Activated CD4-positive, alpha-beta memory T cell treated with anti-CD3 and anti-CD28 coated beads for 36 hours (primary cell): Measurements from ENCODE around the gene CYB5RL. TPM values are rescaled to one million over a fixed set of nuclear protein-coding genes. Genes with fewer than 3 reads are reported as not detected.

Experiments
- CTCF ChIA-PET: fragments of 350-600 bp; sonication (Branson Sonifier 250); formaldehyde crosslinking; loops from one replicate; lab custom pipeline; 2021; ENCODE audit warnings: antibody characterized with exemption, inconsistent platforms; lab: Charles Lee
- POLR2A ChIA-PET: fragments of 350-600 bp; sonication (Branson Sonifier 250); formaldehyde crosslinking; loops from one replicate; lab custom pipeline; 2021; ENCODE audit warnings: antibody characterized with exemption; lab: Charles Lee
- DNase-seq: peaks from one replicate; pipeline ENCODE4 v3.0.0-alpha.2; 2020
- H3K27ac Mint-ChIP-seq: one replicate; pipeline ENCODE4 v1.8.0; 2021; ENCODE audit warnings: mixed read lengths
- H3K27me3 Mint-ChIP-seq: one replicate; pipeline ENCODE4 v1.8.0; 2021; ENCODE audit warnings: mixed read lengths
- H3K36me3 Mint-ChIP-seq: one replicate; pipeline ENCODE4 v1.8.0; 2021; ENCODE audit warnings: mixed read lengths
- H3K4me1 Mint-ChIP-seq: one replicate; pipeline ENCODE4 v1.8.0; 2021; ENCODE audit warnings: low read depth, mixed read lengths
- H3K4me3 Mint-ChIP-seq: one replicate; pipeline ENCODE4 v1.8.0; 2021; ENCODE audit warnings: mild to moderate bottlenecking, mixed read lengths
- H3K9me3 Mint-ChIP-seq: one replicate; pipeline ENCODE4 v1.8.0; 2021; ENCODE audit warnings: mixed read lengths
- intact Hi-C: fragments of 100-400 bp; cut with micrococcal nuclease; formaldehyde crosslinking; loops from one replicate; pipeline ENCODE4 v1.15.1; 2023
- total RNA-seq, 2 experiments: library from RNA; stranded (reverse); gene quantifications; one replicate each; pipeline ENCODE4 v1.2.3, GENCODE V29; 2021

Gene CYB5RL
- total RNA-seq, 2 experiments from 2014 or later, result 12.8 to 13.0 TPM

DNA sequence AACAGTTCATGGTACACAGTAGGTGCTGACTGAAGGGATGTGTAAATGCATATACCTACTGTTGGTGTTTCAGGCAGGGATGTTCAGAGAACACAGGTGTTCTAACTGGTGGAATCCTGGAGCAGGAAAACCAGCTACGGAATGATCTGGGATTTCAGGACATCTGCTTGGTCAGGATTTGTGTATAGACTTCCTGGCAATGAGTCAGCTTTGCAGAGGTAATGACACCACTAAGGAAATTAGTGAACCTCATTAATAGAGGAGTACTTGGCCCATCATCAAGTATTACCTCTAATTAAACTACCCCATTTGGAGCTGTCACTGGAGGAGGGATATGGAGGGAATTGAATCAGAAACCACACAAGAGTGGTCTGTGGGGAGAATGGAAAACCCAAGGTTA, 7.5 kb upstream of the CYB5RL start:
- Mint-ChIP-seq H3K27ac (no peak overlapping the region), H3K4me1 (peaks cover 5% of the 10 kb centered on the region), H3K4me3 (no peak overlapping the region), H3K9me3 (no peaks in the 10 kb centered on the region), H3K27me3 (no peaks in the 10 kb centered on the region), H3K36me3 (peaks cover 53% of the 10 kb centered on the region)
- DNase-seq, result no peak
- ChIA-PET POLR2A (no interaction called here), CTCF (no interaction called here)
- intact Hi-C loops, result no loop called here

DNA sequence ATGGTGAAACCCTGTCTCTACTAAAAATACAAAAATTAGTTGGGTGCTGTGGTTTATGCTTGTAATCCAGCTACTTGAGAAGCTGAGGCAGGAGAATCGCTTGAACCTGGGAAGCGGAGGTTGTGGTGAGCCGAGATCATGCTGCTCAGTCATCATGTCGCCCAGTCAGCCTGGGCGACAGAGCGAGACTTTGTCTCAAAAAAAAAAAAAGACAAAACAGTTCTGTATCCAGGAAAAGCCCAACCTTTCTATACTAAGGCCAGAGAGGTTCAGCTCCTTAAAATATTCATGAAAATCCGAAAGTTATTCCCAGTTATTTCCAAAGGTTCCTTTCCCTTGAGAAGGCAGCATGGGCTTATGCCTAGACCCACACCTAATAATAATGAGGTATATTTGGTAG, 4.4 kb upstream of the CYB5RL start:
- no peak for DNase-seq
- Mint-ChIP-seq H3K36me3 (peaks cover 34% of the 10 kb centered on the region), H3K27me3 (no peaks in the 10 kb centered on the region), H3K9me3 (no peaks in the 10 kb centered on the region), H3K4me3 (no peak overlapping the region), H3K4me1 (peaks cover 25% of the 10 kb centered on the region), H3K27ac (no peak overlapping the region)
- intact Hi-C loops, result no loop called here
- ChIA-PET CTCF (no interaction called here), POLR2A (no interaction called here)

DNA sequence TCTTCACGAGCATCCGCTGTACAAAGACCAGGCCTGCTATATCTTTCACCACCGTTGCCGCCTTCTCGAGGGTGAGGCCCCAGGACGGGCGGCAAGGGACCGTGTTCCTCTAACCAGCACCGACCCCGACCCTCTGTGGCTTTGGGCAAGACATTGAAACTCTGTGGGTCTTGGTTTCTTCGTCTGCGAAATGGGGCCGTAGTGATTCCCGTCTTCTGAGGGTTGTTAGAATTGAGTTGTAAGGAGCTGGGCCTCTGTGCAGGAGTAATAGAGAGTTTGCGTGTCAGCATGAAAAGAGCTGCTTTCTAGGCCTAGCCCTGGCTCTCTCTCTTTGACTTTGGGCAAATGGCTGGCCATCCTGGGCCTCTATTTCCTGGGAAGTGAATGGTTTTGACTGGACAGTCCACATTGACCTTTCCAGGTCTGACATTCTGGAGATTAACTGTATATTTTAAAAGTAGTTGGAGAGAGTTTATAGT, 728 bp upstream of the CYB5RL start:
- peak overlapping the region; percentile 75 for H3K27ac Mint-ChIP-seq
- no peak for DNase-seq
- peaks cover 13% of the 10 kb centered on the region for H3K36me3 Mint-ChIP-seq
- H3K4me1 Mint-ChIP-seq, result peaks cover 29% of the 10 kb centered on the region
- H3K4me3 Mint-ChIP-seq, result peak overlapping the region; percentile 90
- ChIA-PET POLR2A (interaction anchor here (0.6 to 1.2 kb wide), 5 partner anchors 26 to 516 kb away, joined by 3 to 4 read pairs (median 3); no protein-coding TSS in a partner anchor), CTCF (interaction anchor here (0.8 to 3.6 kb wide), 4 partner anchors 11 to 592 kb away, joined by 3 to 16 read pairs (median 10); no protein-coding TSS in a partner anchor)
- H3K27me3 Mint-ChIP-seq, result no peaks in the 10 kb centered on the region
- intact Hi-C loops, result loop anchor here (1.0 to 2.0 kb wide), 5 partner anchors 30 to 288 kb away; partner anchors contain the start of genes SSBP3, TCEANC2 and TMEM59
- no peaks in the 10 kb centered on the region for H3K9me3 Mint-ChIP-seq

DNA sequence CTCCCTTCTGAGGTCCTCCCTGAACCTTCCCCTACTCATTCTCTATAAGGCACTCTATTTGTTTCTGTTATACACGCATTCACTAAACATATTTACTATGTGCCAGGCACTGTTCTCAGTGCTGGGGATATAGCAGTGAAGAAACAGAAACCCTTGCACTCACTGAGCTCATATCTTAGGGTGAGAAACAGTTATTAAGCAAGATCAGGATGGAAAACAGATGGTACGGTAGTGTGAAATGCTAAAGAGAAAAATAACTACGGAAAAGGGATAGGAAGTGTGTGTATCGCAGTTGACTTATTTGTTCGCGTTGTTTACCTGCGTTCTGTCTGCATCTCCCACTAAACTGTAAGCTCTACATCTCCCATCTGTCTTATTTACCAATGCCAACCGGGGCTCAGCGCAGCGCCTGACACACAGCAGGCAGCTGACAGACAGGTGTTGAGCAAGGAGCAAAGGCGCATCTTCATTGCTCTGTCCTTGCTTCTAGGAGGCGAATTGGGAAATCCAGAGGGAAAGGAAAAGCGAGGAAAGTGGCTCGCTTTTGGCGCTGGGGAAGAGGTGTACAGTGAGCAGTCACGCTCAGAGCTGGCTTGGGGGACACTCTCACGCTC, 572 bp downstream of the CYB5RL start:
- Mint-ChIP-seq H3K36me3 (peaks cover 6% of the 10 kb centered on the region), H3K4me3 (peak overlapping the region; percentile 90), H3K27ac (peak overlapping the region; percentile 75), H3K9me3 (no peaks in the 10 kb centered on the region), H3K27me3 (no peaks in the 10 kb centered on the region), H3K4me1 (peaks cover 29% of the 10 kb centered on the region)
- ChIA-PET POLR2A (interaction anchor here (1.4 to 1.5 kb wide), 2 partner anchors 13 to 147 kb away, joined by 4 read pairs; partner anchors contain the start of gene TMEM59), CTCF (interaction anchor here (0.6 to 2.1 kb wide), 4 partner anchors 9 to 290 kb away, joined by 3 to 16 read pairs (median 3); no protein-coding TSS in a partner anchor)
- peak; percentile 13 for DNase-seq
- intact Hi-C loops, result no loop called here

DNA sequence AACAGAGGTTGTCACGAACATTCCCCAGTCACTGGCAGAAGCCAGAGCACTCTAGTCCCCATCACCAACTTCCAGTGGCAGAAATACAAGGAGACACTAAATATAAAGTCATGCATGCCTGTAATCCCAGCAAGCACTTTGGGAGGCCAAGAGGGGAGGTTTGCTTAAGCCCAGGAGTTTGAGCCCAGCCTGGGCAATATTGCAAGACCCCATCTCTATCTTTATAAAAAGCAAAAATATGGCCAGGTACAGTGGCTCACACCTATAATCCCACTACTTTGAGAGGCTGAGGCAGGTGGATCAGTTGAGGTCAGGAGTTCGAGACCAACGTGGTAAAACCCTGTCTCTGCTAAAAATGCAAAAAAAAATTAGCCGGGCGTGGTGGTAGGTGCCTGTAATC, 6.4 kb downstream of the CYB5RL start:
- POLR2A ChIA-PET, result no interaction called here
- H3K4me3 Mint-ChIP-seq, result no peak overlapping the region

DNA sequence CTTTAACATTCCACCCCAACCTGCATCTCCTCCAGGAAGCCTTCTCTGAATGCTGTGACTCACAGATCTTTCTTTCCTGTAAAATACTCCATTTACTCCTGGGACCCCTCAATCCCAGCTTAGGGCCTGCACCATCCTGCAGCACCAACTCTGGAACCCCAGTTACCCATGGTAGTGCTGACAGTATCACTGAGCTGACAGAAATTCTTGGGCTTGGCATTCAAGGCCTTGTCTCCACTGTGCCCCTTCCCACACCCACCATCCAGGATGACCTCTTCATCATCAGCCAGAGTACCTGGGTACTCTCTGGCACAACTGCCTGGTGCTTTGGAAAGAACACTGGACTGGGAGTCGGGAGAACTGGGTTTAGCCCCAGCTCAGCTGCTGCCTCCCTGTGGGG, 8.3 kb downstream of the CYB5RL start:
- ChIA-PET CTCF (no interaction called here), POLR2A (no interaction called here)
- DNase-seq, result no peak
- H3K27me3 Mint-ChIP-seq, result no peaks in the 10 kb centered on the region
- H3K36me3 Mint-ChIP-seq, result peaks cover 15% of the 10 kb centered on the region
- H3K9me3 Mint-ChIP-seq, result no peaks in the 10 kb centered on the region
- no peak overlapping the region for H3K4me3 Mint-ChIP-seq
- no peaks in the 10 kb centered on the region for H3K4me1 Mint-ChIP-seq
- H3K27ac Mint-ChIP-seq, result no peak overlapping the region
- intact Hi-C loops, result no loop called here

More for the DNA sequence above, 6.4 kb downstream of the CYB5RL start:
- CTCF ChIA-PET, result interaction anchor here (1.1 kb wide), 1 partner anchor 12 kb away, joined by 3 read pairs; no protein-coding TSS in a partner anchor
- Mint-ChIP-seq H3K9me3 (no peaks in the 10 kb centered on the region), H3K36me3 (peaks cover 11% of the 10 kb centered on the region), H3K27ac (no peak overlapping the region), H3K4me1 (no peaks in the 10 kb centered on the region), H3K27me3 (no peaks in the 10 kb centered on the region)
- intact Hi-C loops, result no loop called here
- no peak for DNase-seq

- Mint-ChIP-seq H3K27ac (no peak overlapping the region), H3K36me3 (peaks cover 21% of the 10 kb centered on the region), H3K27me3 (no peaks in the 10 kb centered on the region), H3K9me3 (no peaks in the 10 kb centered on the region), H3K4me3 (no peak overlapping the region), H3K4me1 (no peaks in the 10 kb centered on the region)
- DNase-seq, result no peak
- ChIA-PET CTCF (interaction anchor here (1.0 to 1.3 kb wide), 2 partner anchors 9 kb away, joined by 3 read pairs; partner anchors contain the start of genes CYB5RL and MRPL37), POLR2A (interaction anchor here (0.6 kb wide), 1 partner anchor 19 kb away, joined by 3 read pairs; no protein-coding TSS in a partner anchor)
- intact Hi-C loops, result no loop called here
Observed at GRCh38 chr1:54190526-54190925, 9.3 kb downstream of the CYB5RL start.

DNA sequence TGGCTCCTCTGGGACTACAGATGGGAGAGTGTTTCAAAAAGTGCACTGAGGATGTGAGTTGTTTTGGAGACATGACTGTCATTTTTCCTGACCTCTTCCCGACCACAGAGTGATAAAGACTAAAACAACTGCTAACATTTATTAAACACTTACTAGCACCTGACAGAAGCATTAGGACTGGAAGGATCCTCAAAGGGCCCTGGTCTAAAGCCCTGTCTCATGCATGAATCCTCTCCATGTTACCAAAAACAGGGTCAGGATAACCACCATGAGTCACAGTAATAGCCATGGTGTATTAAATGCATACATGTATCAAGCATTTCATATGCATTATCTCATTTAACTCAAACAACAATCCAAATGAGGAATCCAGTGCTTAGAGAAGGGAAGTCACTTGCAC, 11.5 kb downstream of the CYB5RL start:
- Mint-ChIP-seq H3K27me3 (no peaks in the 10 kb centered on the region), H3K9me3 (no peaks in the 10 kb centered on the region), H3K36me3 (peaks cover 26% of the 10 kb centered on the region), H3K4me1 (no peaks in the 10 kb centered on the region), H3K4me3 (no peak overlapping the region), H3K27ac (no peak overlapping the region)
- intact Hi-C loops, result no loop called here
- DNase-seq, result no peak
- CTCF ChIA-PET, result no interaction called here
- POLR2A ChIA-PET, result no interaction called here

DNA sequence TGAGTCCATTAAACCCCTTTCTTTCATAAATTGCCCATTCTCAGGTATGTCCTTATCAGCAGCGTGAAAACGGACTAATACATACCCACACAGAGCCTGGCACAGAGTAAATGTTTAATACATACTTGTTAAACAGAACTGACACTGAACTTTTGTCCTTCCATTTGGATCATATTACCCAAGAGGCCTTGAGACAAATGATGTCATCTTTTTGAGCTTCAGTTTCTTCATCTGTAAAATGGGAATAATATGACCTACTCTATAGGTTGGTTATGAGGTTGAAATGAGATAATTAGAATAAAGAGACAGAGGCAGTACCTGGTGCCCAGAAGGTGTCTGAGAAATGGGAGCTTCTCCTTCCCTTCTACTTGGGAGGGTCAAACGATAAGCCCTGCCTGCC, 13.8 kb downstream of the CYB5RL start:
- Mint-ChIP-seq H3K4me3 (no peak overlapping the region), H3K27me3 (no peaks in the 10 kb centered on the region), H3K36me3 (peaks cover 29% of the 10 kb centered on the region), H3K27ac (no peak overlapping the region), H3K4me1 (no peaks in the 10 kb centered on the region), H3K9me3 (no peaks in the 10 kb centered on the region)
- CTCF ChIA-PET, result interaction anchor here (1.8 kb wide), 1 partner anchor 304 kb away, joined by 5 read pairs; no protein-coding TSS in a partner anchor
- POLR2A ChIA-PET, result no interaction called here
- DNase-seq, result no peak
- intact Hi-C loops, result no loop called here

DNA sequence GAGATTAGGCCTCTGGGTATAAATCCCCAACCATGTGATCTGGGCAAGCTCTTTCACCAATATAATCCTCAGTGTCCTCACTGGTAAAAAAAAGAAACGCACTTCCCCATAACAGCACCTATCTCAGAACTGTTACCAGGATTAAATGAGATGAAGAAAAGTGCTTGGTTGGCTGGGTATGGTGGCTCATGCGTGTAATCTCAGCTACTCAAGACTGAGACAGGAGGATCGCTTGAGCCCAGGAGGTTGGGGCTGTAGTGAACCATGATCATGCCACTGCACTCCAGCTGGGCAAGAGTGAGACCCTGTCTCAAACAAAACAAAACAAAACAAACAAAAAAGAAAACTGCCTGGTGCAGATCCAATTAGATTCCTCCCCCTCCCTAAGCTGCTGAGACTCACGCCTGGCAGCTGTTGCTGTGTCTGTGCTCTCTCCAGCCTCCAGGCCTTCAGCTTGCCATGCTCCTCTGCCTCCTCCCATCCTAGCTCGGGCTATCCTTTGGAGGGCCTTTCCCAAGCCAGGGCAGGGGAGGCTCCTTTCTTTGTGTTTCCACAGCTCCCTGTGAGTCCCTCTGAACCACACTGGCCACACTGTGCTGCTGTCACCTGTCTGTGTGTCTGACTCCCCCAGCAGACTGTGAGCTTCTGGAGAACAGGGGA, 19.0 kb downstream of the CYB5RL start:
- no peaks in the 10 kb centered on the region for H3K4me1 Mint-ChIP-seq
- ChIA-PET CTCF (interaction anchor here (0.8 to 3.8 kb wide), 18 partner anchors 9 to 319 kb away, joined by 3 to 57 read pairs (median 4); partner anchors contain the start of genes CYB5RL and MRPL37), POLR2A (no interaction called here)
- peaks cover 18% of the 10 kb centered on the region for H3K36me3 Mint-ChIP-seq
- no peak overlapping the region for H3K27ac Mint-ChIP-seq
- no peaks in the 10 kb centered on the region for H3K9me3 Mint-ChIP-seq
- intact Hi-C loops, result loop anchor here (2.0 kb wide), 1 partner anchor 308 kb away; no protein-coding TSS in a partner anchor
- no peak overlapping the region for H3K4me3 Mint-ChIP-seq
- no peak for DNase-seq
- no peaks in the 10 kb centered on the region for H3K27me3 Mint-ChIP-seq

GRCh38 chr1:54178296-54179070, 21.3 kb downstream of the CYB5RL start:
- H3K4me1 Mint-ChIP-seq, result no peaks in the 10 kb centered on the region
- POLR2A ChIA-PET, result no interaction called here
- no peaks in the 10 kb centered on the region for H3K9me3 Mint-ChIP-seq
- intact Hi-C loops, result no loop called here
- no peak for DNase-seq
- no peak overlapping the region for H3K27ac Mint-ChIP-seq
- H3K36me3 Mint-ChIP-seq, result peaks cover 12% of the 10 kb centered on the region
- no peak overlapping the region for H3K4me3 Mint-ChIP-seq
- H3K27me3 Mint-ChIP-seq, result no peaks in the 10 kb centered on the region
- CTCF ChIA-PET, result interaction anchor here (1.4 kb wide), 1 partner anchor 311 kb away, joined by 6 read pairs; no protein-coding TSS in a partner anchor
